NK-92 treated with Interleukin-12 subunit alpha and Interleukin-12 subunit beta, amount 100 ng/mL, for 24 hours (cell line): ENCODE results near the gene TGFBI.

Experiments used
- DNase-seq: peaks from one replicate; lab custom pipeline; 2025; lab: John Stamatoyannopoulos, UW

Gene TGFBI

GRCh38 chr5:136089791-136090190 is 61.0 kb downstream of the TGFBI start:
- DNase-seq = no peak

- no peak for DNase-seq
Observed at GRCh38 chr5:136090319-136090718, 61.5 kb downstream of the TGFBI start.

GRCh38 chr5:136094189-136094912 is 65.6 kb downstream of the TGFBI start:
- DNase-seq = no peak

GRCh38 chr5:136094913-136095641 is 66.3 kb downstream of the TGFBI start:
- no peak for DNase-seq

- DNase-seq = no peak
Observed at GRCh38 chr5:136098176-136098575, 69.4 kb downstream of the TGFBI start.

GRCh38 chr5:136099870-136100269 is 71.1 kb downstream of the TGFBI start:
- no peak for DNase-seq

- no peak for DNase-seq
Observed at GRCh38 chr5:136101884-136102283, 73.1 kb downstream of the TGFBI start.

- DNase-seq = no peak
Observed at GRCh38 chr5:136103118-136103517, 74.3 kb downstream of the TGFBI start.

- DNase-seq = no peak
Observed at GRCh38 chr5:136104306-136104965, 75.6 kb downstream of the TGFBI start.

GRCh38 chr5:136106351-136107031 is 77.7 kb downstream of the TGFBI start:
- no peak for DNase-seq

- DNase-seq = no peak
Observed at GRCh38 chr5:136108180-136108611, 79.4 kb downstream of the TGFBI start.

GRCh38 chr5:136108766-136109165 is 80.0 kb downstream of the TGFBI start:
- DNase-seq = no peak

- no peak for DNase-seq
Observed at GRCh38 chr5:136109453-136110135, 80.8 kb downstream of the TGFBI start.
